Measurements from ENCODE around the gene OR10H5.

DNA sequence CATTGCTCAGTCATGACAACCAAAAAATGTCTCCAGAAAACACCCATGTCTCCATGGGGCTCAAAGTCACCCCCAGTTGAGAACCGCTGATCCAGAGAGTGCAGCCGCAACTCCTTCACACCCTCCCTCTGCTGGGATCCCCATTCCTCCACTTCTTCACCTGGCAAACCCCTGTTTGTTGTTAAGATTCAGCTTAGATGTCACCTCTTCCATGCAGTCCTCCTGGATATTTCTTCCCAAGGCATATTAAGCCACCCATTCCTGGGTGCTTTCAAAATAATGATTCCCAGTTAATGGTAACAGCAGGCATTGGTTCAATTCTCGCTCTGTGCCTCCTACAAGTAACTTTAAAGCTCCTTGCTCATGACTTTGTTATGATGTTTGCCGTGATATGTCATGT lies 24.0 kb downstream of the OR10H5 start:
- TF ChIP-seq, protein P1, sequence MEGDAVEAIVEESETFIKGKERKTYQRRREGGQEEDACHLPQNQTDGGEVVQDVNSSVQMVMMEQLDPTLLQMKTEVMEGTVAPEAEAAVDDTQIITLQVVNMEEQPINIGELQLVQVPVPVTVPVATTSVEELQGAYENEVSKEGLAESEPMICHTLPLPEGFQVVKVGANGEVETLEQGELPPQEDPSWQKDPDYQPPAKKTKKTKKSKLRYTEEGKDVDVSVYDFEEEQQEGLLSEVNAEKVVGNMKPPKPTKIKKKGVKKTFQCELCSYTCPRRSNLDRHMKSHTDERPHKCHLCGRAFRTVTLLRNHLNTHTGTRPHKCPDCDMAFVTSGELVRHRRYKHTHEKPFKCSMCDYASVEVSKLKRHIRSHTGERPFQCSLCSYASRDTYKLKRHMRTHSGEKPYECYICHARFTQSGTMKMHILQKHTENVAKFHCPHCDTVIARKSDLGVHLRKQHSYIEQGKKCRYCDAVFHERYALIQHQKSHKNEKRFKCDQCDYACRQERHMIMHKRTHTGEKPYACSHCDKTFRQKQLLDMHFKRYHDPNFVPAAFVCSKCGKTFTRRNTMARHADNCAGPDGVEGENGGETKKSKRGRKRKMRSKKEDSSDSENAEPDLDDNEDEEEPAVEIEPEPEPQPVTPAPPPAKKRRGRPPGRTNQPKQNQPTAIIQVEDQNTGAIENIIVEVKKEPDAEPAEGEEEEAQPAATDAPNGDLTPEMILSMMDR (conservative IDR thresholded peaks at IDR 0.05; ENCODE audit: low read depth in 2 of 2): no peak
- no peak for TF ChIP-seq EZH2phosphoT487 (IDR thresholded peaks at IDR 0.05; ENCODE audit: unreplicated experiment)
- TF ChIP-seq NANOG (IDR thresholded peaks at IDR 0.05; ENCODE audit: borderline replicate concordance): no peak
- no peak for TF ChIP-seq POLR2AphosphoS5 (IDR thresholded peaks at IDR 0.05; ENCODE audit: low read depth)
- no peak for TF ChIP-seq ZNF114 (CRISPR knock-in tag; IDR thresholded peaks at IDR 0.05)

Measured in GM23338 (cell line).